HepG2 (cell line): ENCODE measurements around the gene LDB2. TPM values are rescaled to one million over a fixed set of nuclear protein-coding genes. Genes with fewer than 3 reads are reported as not detected.

Experiments used
- ATAC-seq: fragments of 200-7000 bp; cut with Tn5 transposase; 3 replicates; pipeline ENCODE4 v1.9.1; 2020; ENCODE audit warnings: mild to moderate bottlenecking, moderate library complexity
- BruUV-seq: library from RNA; stranded (reverse); fragments of 400-500 nt; replicated peaks from 2 replicates; lab custom pipeline; 2021; lab: Mats Ljungman, UMichigan
- CTCF ChIA-PET: fragments of 300-600 bp; formaldehyde crosslinking; extraction: SDS; loops from one replicate; lab custom pipeline; 2021; ENCODE audit warnings: low total read pairs, inconsistent platforms, low intra/inter-chr PET ratio; lab: Yijun Ruan, JAX
- POLR2A ChIA-PET: fragments of 350-600 bp; sonication (Branson Sonifier 250); formaldehyde crosslinking; loops from one replicate; lab custom pipeline; 2020; ENCODE audit warnings: antibody characterized with exemption, inconsistent platforms; lab: Yijun Ruan, JAX
- DNase-seq: peaks from one replicate; pipeline ENCODE4 v3.0.0-alpha.2; 2015; ENCODE audit warnings: low spot score
- FAIRE-seq: peaks from 3 replicates; lab custom pipeline; 2011; peaks lifted over from hg19 to GRCh38; lab: Jason Lieb, UNC
- H2AFZ ChIP-seq: one replicate; pipeline ENCODE4 v1.6.1; 2011; ENCODE audit warnings: low read length, inconsistent platforms
- H3K27ac ChIP-seq: fragments of 300-600 bp; 3 replicates; pipeline ENCODE4 v1.8.0; 2011; ENCODE audit warnings: mixed run types, mild to moderate bottlenecking, mixed read lengths, low read length, inconsistent platforms; ENCODE audit not compliant: insufficient read depth; ENCODE audit errors: extremely low read length
- H3K27me3 ChIP-seq, 2 experiments: fragments of 200-600 bp in 1 of 2; 2 replicates in 1 of 2; 3 replicates in 1 of 2; pipeline versions ENCODE4 v1.6.0 to v1.8.0; 2011; ENCODE audit warnings: low read length in 2 of 2, mild to moderate bottlenecking in 2 of 2, moderate library complexity in 2 of 2, inconsistent platforms in 1 of 2; ENCODE audit not compliant: insufficient read depth in 2 of 2, control insufficient read depth in 1 of 2
- H3K36me3 ChIP-seq, 2 experiments: fragments of 200-600 bp in 1 of 2; replicated peaks in 1 of 2; 2 replicates in 1 of 2; 3 replicates in 1 of 2; pipeline versions ENCODE4 v1.5.1 to v1.8.0; 2011; ENCODE audit warnings: low read length in 2 of 2, inconsistent platforms in 1 of 2; ENCODE audit not compliant: insufficient read depth in 2 of 2, control insufficient read depth in 1 of 2
- H3K4me1 ChIP-seq: 2 replicates; pipeline ENCODE4 v1.5.1; 2012; ENCODE audit warnings: low read length, inconsistent platforms; ENCODE audit not compliant: insufficient read depth
- H3K4me2 ChIP-seq: 2 replicates; pipeline ENCODE4 v1.6.0; 2011; ENCODE audit warnings: low read depth, low read length, inconsistent platforms
- H3K4me3 ChIP-seq, 3 experiments: fragments of 200-600 bp in 1 of 3; sonication (generic), shearing (Covaris generic) in 1 of 3; replicated peaks in 1 of 3; 2 replicates each; pipeline ENCODE4 v1.5.1; 2011 to 2016; ENCODE audit warnings: low read length in 3 of 3, inconsistent platforms in 2 of 3, low read depth in 2 of 3, mild to moderate bottlenecking in 2 of 3, control low read depth in 1 of 3, mixed read lengths in 1 of 3; ENCODE audit not compliant: insufficient read depth in 1 of 3
- H3K79me2 ChIP-seq: one replicate; pipeline ENCODE4 v1.6.1; 2011; ENCODE audit warnings: low read length, inconsistent platforms; ENCODE audit not compliant: insufficient read depth
- H3K9ac ChIP-seq: 2 replicates; pipeline ENCODE4 v1.6.0; 2011; ENCODE audit warnings: mild to moderate bottlenecking, low read depth, low read length, inconsistent platforms; ENCODE audit not compliant: insufficient read depth
- H3K9me3 ChIP-seq: 2 replicates; pipeline ENCODE4 v1.5.1; 2012; ENCODE audit warnings: mild to moderate bottlenecking, low read length
- H4K20me1 ChIP-seq: 2 replicates; pipeline ENCODE4 v1.6.0; 2011; ENCODE audit warnings: inconsistent platforms, mild to moderate bottlenecking, low read length, moderate library complexity; ENCODE audit not compliant: insufficient read depth
- ATF7-NPFF ChIP-seq: sonication (generic); formaldehyde crosslinking; IDR thresholded peaks from 2 replicates; pipeline ENCODE4 v1.8.1; 2023; ENCODE audit warnings: mild to moderate bottlenecking, low read depth, missing genetic modification reagents, moderate library complexity
- CBX2 ChIP-seq, 2 experiments: fragments of 200-600 bp in 1 of 2; sonication (generic); formaldehyde crosslinking in 1 of 2; IDR thresholded peaks; 2 replicates each; pipeline versions ENCODE4 v1.7.0 to v1.8.1; 2018 to 2022; ENCODE audit warnings: low read depth in 2 of 2, low read length in 1 of 2, mild to moderate bottlenecking in 1 of 2, missing genetic modification reagents in 1 of 2
- GFI1 ChIP-seq: sonication (generic); formaldehyde crosslinking; IDR thresholded peaks from 2 replicates; pipeline ENCODE4 v1.5.0; 2020; ENCODE audit warnings: missing genetic modification reagents, mild to moderate bottlenecking, borderline replicate concordance
- MAFF ChIP-seq: IDR thresholded peaks from 2 replicates; pipeline ENCODE4 v1.6.1; 2011; ENCODE audit warnings: low read depth, low read length, improper control_type of control experiment
- MAFK ChIP-seq, 2 experiments: IDR thresholded peaks in 1 of 2; conservative IDR thresholded peaks in 1 of 2; 2 replicates each; pipeline ENCODE4 v1.6.1; 2011; ENCODE audit warnings: improper control_type of control experiment in 2 of 2, low read length in 2 of 2
- MTERF4 ChIP-seq: sonication (generic); formaldehyde crosslinking; IDR thresholded peaks from 2 replicates; pipeline ENCODE4 v1.8.0; 2023; ENCODE audit warnings: mild to moderate bottlenecking, missing genetic modification reagents
- RFX3 ChIP-seq: IDR thresholded peaks from 2 replicates; pipeline ENCODE4 v1.6.1; 2016; ENCODE audit warnings: missing biosample characterization, missing genetic modification reagents
- ZNF562 ChIP-seq: sonication (generic); formaldehyde crosslinking; IDR thresholded peaks from 2 replicates; pipeline ENCODE4 v1.8.0; 2022; ENCODE audit warnings: missing genetic modification reagents, borderline replicate concordance
- WGBS: methylation state at CpG from one replicate; pipeline ENCODE4 v1.1.6; 2017; ENCODE audit warnings: low lambda C conversion rate; 5-methylcytosine and 5-hydroxymethylcytosine counted together
- in situ Hi-C: cut with HindIII; loops from 2 replicates; pipeline ENCODE4 v1.10.0; 2017; ENCODE audit warnings: low pct_unique_long_range_greater_than_20kb; ENCODE audit not compliant: extremely low pct_ligation_motif_present
- intact Hi-C: fragments of 100-400 bp; cut with micrococcal nuclease; formaldehyde crosslinking; loops from one replicate; pipeline ENCODE4 v1.10.0; 2022; ENCODE audit not compliant: unreplicated experiment
- polyA plus RNA-seq, 8 experiments: library from polyadenylated mRNA; depleted of rRNA in 3 of 8; stranded (reverse) in 7 of 8; unstranded in 1 of 8; fragments of >200 nt; fragmentation: Illumina TruSeq in 4 of 8; extraction: Trizol in 4 of 8; gene quantifications; 2 replicates each; pipeline versions ENCODE4 v1.2.1 to v1.2.3, GENCODE V29; 2011 to 2016; ENCODE audit warnings: low read depth in 4 of 8, missing spikeins in 1 of 8, mixed read lengths in 1 of 8; ENCODE audit not compliant: insufficient read depth in 1 of 8
- total RNA-seq, 5 experiments: library from RNA; depleted of rRNA; stranded (reverse); fragments of >200 nt; fragmentation: Illumina TruSeq; extraction: Trizol; gene quantifications; 2 replicates each; pipeline ENCODE4 v1.2.3, GENCODE V29; 2016; ENCODE audit warnings: low read depth in 1 of 5

The LDB2 gene
- total and polyA plus RNA-seq, 2 of the 13 experiments (the other 11 are each of a cell fraction or from before 2014, with no cell fraction given) = not detected

DNA sequence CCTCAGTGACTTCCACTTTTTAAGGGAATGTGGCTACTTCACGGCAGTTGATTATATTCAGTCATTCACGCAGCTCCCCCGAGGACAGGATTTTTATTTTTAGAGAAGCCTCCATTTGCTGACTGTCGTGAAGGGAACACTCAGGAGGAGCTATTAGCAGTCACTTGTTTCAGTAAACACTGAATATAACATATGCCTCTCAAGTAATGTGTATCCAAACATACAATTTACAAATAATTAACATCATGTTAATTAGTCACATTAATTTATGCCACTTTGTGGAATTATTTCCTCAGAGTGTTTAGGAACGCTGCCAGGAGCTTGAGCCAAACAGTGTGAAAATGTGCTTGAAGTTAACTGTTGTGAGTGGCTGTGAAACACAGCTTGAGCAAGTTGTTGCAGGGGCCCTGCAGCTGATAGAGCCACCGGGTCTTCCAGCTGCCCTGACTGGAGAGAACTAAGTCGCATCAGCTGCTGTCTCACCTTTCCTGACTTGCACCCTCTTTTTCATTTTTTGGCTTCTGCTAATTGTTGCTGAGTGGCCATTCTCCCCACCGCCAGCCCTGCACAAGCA lies 245.6 kb downstream of the LDB2 start (continued):
- no peak for TF ChIP-seq RFX3
- TF ChIP-seq CBX2 (IDR thresholded peaks at IDR 0.05; ENCODE audit: low read depth, low read length) = no peak
- no peak for TF ChIP-seq CBX2 (CRISPR knock-in tag; IDR thresholded peaks at IDR 0.05; ENCODE audit: low read depth)

- in situ Hi-C loops (no loop called here), intact Hi-C loops (no loop called here)
- FAIRE-seq (no peak), ATAC-seq (no peak), DNase-seq (no peak)
- Histone ChIP-seq H3K4me3 (no peak overlapping the region), H3K9ac (no peak overlapping the region), H3K27ac (no peak overlapping the region), H3K4me2 (no peak overlapping the region), H3K79me2 (no peaks in the 10 kb centered on the region), H2AFZ (no peak overlapping the region), H3K4me1 (no peaks in the 10 kb centered on the region), H3K36me3 (no peaks in the 10 kb centered on the region), H3K9me3 (no peaks in the 10 kb centered on the region), H3K27me3 (no peaks in the 10 kb centered on the region), H4K20me1 (no peaks in the 10 kb centered on the region)
- BruUV-seq = no TSS peak
- POLR2A ChIA-PET = no interaction called here
- CTCF ChIA-PET = no interaction called here
- 24% methylated on average over 4 of the region's 4 CpGs for WGBS
- TF ChIP-seq MTERF4 = no peak
- TF ChIP-seq GFI1 = no peak
- TF ChIP-seq ATF7-NPFF (CRISPR knock-in tag) = no peak
- peak; percentile 21 to 54; a peak in 2 of 4 replicates for TF ChIP-seq MAFK (conservative IDR thresholded peaks at IDR 0.05 in 1 of 2, IDR thresholded peaks at IDR 0.05 in 1 of 2; ENCODE audit: low read length in 2 of 2)
- 0 out of 2 replicates have a peak, but pooled peaks have one; percentile 57 for TF ChIP-seq MAFF
- no peak for TF ChIP-seq ZNF562 (CRISPR knock-in tag)
Measured at GRCh38 chr4:16646459-16646858, 252.0 kb downstream of the LDB2 start.
